HepG2 (cell line): ENCODE results near the gene SYT14.

ENCODE experiments used
- CTCF ChIP-seq: sonication (generic); formaldehyde crosslinking; IDR thresholded peaks from 2 replicates; pipeline ENCODE4 v1.5.0; 2020; ENCODE audit warnings: mild to moderate bottlenecking, missing genetic modification reagents, moderate library complexity
- FOSL1 ChIP-seq: sonication (generic); formaldehyde crosslinking; IDR thresholded peaks from 2 replicates; pipeline ENCODE4 v1.9.0; 2021; ENCODE audit warnings: missing genetic modification reagents, borderline replicate concordance
- HIVEP1 ChIP-seq: sonication (generic); formaldehyde crosslinking; IDR thresholded peaks from 2 replicates; pipeline ENCODE4 v1.4.0; 2020; ENCODE audit warnings: mild to moderate bottlenecking, missing genetic modification reagents
- MEF2D ChIP-seq: sonication (generic); formaldehyde crosslinking; IDR thresholded peaks from 2 replicates; pipeline ENCODE4 v1.5.1; 2020; ENCODE audit warnings: mild to moderate bottlenecking, missing genetic modification reagents
- MXD4 ChIP-seq: IDR thresholded peaks from 2 replicates; pipeline ENCODE4 v1.6.1; 2016; ENCODE audit warnings: mild to moderate bottlenecking, missing biosample characterization, missing genetic modification reagents
- MXI1 ChIP-seq: IDR thresholded peaks from 3 replicates; pipeline ENCODE4 v1.6.1; 2012; ENCODE audit warnings: low read depth, low read length, inconsistent platforms, borderline replicate concordance
- SMARCC2 ChIP-seq: fragments of 450-650 bp; IDR thresholded peaks from 2 replicates; pipeline ENCODE4 v1.6.1; 2017; ENCODE audit warnings: antibody characterized with exemption, mild to moderate bottlenecking
- ZFP91 ChIP-seq: sonication (generic); formaldehyde crosslinking; IDR thresholded peaks from 2 replicates; pipeline ENCODE4 v1.9.0; 2022; ENCODE audit warnings: missing genetic modification reagents, mild to moderate bottlenecking, borderline replicate concordance
- ZNF101 ChIP-seq: sonication (generic); formaldehyde crosslinking; IDR thresholded peaks from 2 replicates; pipeline ENCODE4 v1.4.0; 2020; ENCODE audit warnings: mild to moderate bottlenecking, low read depth, missing genetic modification reagents, borderline replicate concordance

GRCh38 chr1:210123383-210123782, 185.4 kb downstream of the SYT14 start:
- TF ChIP-seq HIVEP1 (CRISPR knock-in tag), result no peak
- no peak for TF ChIP-seq ZFP91 (CRISPR knock-in tag)
- TF ChIP-seq MXI1, result no peak
- no peak for TF ChIP-seq MEF2D
- TF ChIP-seq SMARCC2, result no peak
- no peak for TF ChIP-seq CTCF
- TF ChIP-seq MXD4 (CRISPR knock-in tag), result no peak
- no peak for TF ChIP-seq FOSL1 (CRISPR knock-in tag)
- no peak for TF ChIP-seq ZNF101 (CRISPR knock-in tag)
